Testis (tissue), 3 donors: ENCODE results near the gene FREM1. TPM values are rescaled to one million over a fixed set of nuclear protein-coding genes. Genes with fewer than 3 reads are reported as not detected.

ENCODE experiments used
- DNase-seq: peaks from one replicate; pipeline ENCODE4 v3.0.0-alpha.2; 2019
- H3K27ac ChIP-seq, 2 donors: fragments of 200-600 bp; sonication (generic); one replicate each; pipeline ENCODE4 v1.5.1; 2019
- H3K27me3 ChIP-seq: fragments of 200-600 bp; sonication (generic); one replicate; pipeline ENCODE4 v1.5.1; 2019
- H3K36me3 ChIP-seq: fragments of 200-600 bp; sonication (generic); one replicate; pipeline ENCODE4 v1.5.1; 2017; ENCODE audit warnings: low read depth; ENCODE audit errors: missing control alignments
- H3K4me1 ChIP-seq: fragments of 200-600 bp; sonication (generic); one replicate; pipeline ENCODE4 v1.5.1; 2019
- H3K4me3 ChIP-seq, 2 donors: fragments of 200-600 bp; sonication (generic); one replicate each; pipeline ENCODE4 v1.5.1; 2017 to 2019
- H3K9me3 ChIP-seq: fragments of 200-600 bp; sonication (generic); one replicate; pipeline ENCODE4 v1.5.1; 2017
- POLR2A ChIP-seq: fragments of 450-650 bp; IDR thresholded peaks from one replicate; pipeline ENCODE4 v1.6.1; 2017; ENCODE audit warnings: antibody characterized with exemption, mild to moderate bottlenecking, moderate library complexity
- intact Hi-C: fragments of 100-400 bp; cut with DNase I; formaldehyde crosslinking; loops from one replicate; pipeline ENCODE4 v1.15.1; 2023; ENCODE audit warnings: low total_unique reads
- polyA plus RNA-seq: library from polyadenylated mRNA; stranded (reverse); fragments of 350-450 nt; fragmentation: Illumina TruSeq; extraction: RNeasy Lipid Tissue Mini Kit (QIAGEN cat#74804); gene quantifications from one replicate; pipeline ENCODE4 v1.2.3, GENCODE V29; 2014; ENCODE audit warnings: low read depth, low replicate concordance; ENCODE audit not compliant: insufficient read depth
- small RNA-seq, 2 donors: library from RNA; depleted of rRNA; stranded (forward); fragments of <200 nt; gene quantifications; one replicate each; pipeline ENCODE3, GENCODE V24; 2016
- total RNA-seq, 2 donors: library from RNA; depleted of rRNA; stranded (reverse); fragments of >200 nt; gene quantifications; one replicate each; pipeline ENCODE4 v1.2.3, GENCODE V29; 2016
- TF ChIP-seq, protein P1 (sequence below), 3 experiments: fragments of 450-650 bp in 2 of 3; fragments of 200-600 bp in 1 of 3; sonication (generic) in 1 of 3; IDR thresholded peaks; one replicate each; pipeline ENCODE4 v1.5.1; 2016 to 2019; ENCODE audit warnings: antibody characterized with exemption in 3 of 3, mild to moderate bottlenecking in 2 of 3, moderate library complexity in 1 of 3

FREM1 gene
- total and polyA plus RNA-seq, 3 donors from 2014 or later, result 4.6 to 14.6 (median 5.7) TPM

DNA sequence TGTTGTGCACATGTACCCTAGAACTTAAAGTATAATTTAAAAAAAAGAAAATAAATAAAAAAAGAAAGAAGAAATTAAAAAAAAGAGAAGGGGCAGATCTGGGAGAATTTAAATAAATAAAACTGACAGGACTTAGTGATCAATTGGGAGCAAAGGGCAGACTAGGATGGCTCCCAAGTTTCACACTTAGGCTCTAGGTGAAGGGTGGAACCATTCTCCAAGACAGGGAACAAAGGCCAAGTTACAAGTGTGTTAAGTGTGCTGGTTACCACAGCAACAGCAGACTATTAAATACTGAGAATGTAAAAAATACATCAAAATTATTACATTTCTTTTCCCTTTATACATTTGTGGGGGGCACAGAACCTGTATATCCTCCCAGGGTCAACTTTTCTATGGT is 224.1 kb downstream of the FREM1 start:
- intact Hi-C loops, result no loop called here
- H3K27ac ChIP-seq, result no peak overlapping the region
- TF ChIP-seq, protein P1, sequence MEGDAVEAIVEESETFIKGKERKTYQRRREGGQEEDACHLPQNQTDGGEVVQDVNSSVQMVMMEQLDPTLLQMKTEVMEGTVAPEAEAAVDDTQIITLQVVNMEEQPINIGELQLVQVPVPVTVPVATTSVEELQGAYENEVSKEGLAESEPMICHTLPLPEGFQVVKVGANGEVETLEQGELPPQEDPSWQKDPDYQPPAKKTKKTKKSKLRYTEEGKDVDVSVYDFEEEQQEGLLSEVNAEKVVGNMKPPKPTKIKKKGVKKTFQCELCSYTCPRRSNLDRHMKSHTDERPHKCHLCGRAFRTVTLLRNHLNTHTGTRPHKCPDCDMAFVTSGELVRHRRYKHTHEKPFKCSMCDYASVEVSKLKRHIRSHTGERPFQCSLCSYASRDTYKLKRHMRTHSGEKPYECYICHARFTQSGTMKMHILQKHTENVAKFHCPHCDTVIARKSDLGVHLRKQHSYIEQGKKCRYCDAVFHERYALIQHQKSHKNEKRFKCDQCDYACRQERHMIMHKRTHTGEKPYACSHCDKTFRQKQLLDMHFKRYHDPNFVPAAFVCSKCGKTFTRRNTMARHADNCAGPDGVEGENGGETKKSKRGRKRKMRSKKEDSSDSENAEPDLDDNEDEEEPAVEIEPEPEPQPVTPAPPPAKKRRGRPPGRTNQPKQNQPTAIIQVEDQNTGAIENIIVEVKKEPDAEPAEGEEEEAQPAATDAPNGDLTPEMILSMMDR (IDR thresholded peaks at IDR 0.05), result no peak
- TF ChIP-seq POLR2A, result no peak

More for the DNA sequence above, 224.1 kb downstream of the FREM1 start:
- H3K4me1 ChIP-seq, result no peaks in the 10 kb centered on the region
- no peaks in the 10 kb centered on the region for H3K36me3 ChIP-seq
- no peaks in the 10 kb centered on the region for H3K27me3 ChIP-seq
- no peaks in the 10 kb centered on the region for H3K9me3 ChIP-seq
- no peak overlapping the region for H3K4me3 ChIP-seq
- DNase-seq, result no peak

Small RNAs within 50 kb of the gene (small RNA-seq; reads per million reads assigned to genes)
- 0 reads per million in 2 donors for gene RNU6-1260P

Other genes with a start within 250 kb of the FREM1 start
- 10 to 100 TPM; 16.1 to 16.7 TPM for gene ZDHHC21, start 217.0 kb downstream of the FREM1 start, total RNA-seq
- 6.2 TPM for gene ZDHHC21, start 217.0 kb downstream of the FREM1 start, polyA plus RNA-seq
- under 1 TPM; 0.25 to 0.47 TPM for gene CER1, start 187.7 kb downstream of the FREM1 start, total RNA-seq
- not detected for gene CER1, start 187.7 kb downstream of the FREM1 start, polyA plus RNA-seq